HG03469 (cell line): ENCODE measurements around the gene PEX26.
"Not testable (repeated sequence)": the region's sequence is repeated elsewhere in the genome, so short reads cannot be mapped to it uniquely, and the experiment has no call there.

ENCODE experiments used
- ATAC-seq: cut with Tn5 transposase; IDR thresholded peaks from one replicate; pipeline ENCODE4 v1.9.1; 2021; ENCODE audit warnings: mild to moderate bottlenecking, moderate library complexity, moderate number of reproducible peaks; ENCODE audit not compliant: unreplicated experiment

PEX26 gene

DNA sequence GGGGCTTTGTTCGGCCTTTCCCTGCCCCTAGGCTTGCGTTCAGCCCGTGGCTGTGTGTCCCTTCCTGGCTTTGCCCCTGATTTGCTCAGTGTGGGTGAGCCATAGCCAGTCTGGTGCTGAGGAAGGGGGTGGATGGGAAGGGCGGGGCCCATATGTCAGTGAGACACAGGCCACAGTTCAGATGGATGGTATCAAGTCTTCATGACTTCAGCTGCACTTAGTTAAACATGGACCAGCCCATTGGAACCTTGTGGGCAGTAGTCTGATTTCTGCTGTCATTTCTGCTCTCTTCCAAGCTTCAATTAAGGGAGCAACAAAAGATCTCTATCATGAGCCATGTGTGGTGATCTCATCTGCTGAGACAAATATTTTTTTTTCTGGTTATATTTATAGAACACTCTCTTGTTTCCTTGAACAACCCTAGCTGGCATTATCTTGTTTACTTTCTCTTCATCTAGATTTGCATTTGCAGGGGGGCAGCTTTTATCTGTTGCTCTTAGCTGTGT lies 21.6 kb upstream of the PEX26 start:
- peak; percentile 26 for ATAC-seq

DNA sequence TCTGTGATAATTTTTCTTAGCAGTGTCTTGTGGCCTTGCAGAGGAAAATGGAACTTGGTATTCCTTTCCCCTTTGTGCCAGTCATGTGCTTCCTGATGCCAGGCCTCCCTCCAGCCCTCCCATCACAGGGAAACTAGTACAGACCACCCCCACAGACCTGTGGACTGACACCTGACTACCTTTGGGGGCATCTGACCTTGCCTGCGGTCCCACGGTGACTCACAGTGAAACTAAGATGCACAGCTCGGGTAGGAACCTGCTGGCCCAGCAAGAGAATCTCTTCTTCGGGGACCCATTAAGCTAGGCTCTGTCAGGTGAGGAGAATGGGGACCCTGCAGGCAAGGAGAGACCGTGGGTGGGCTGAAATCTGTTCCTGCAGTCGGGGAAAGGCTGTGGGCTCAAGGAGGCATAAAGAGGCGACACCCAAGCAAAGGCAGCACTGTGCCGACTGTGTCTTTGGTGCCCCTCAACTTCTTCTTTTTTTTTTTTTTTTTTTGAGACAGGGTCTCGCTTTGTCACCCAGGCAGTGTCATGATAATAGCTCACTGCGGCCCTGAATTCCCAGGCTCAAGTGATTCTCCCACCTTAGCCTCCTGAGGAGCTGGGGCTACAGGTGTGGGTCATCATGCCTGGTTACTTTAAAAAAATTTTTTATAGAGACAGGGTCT lies 20.8 kb upstream of the PEX26 start:
- peak; percentile 47 for ATAC-seq

DNA sequence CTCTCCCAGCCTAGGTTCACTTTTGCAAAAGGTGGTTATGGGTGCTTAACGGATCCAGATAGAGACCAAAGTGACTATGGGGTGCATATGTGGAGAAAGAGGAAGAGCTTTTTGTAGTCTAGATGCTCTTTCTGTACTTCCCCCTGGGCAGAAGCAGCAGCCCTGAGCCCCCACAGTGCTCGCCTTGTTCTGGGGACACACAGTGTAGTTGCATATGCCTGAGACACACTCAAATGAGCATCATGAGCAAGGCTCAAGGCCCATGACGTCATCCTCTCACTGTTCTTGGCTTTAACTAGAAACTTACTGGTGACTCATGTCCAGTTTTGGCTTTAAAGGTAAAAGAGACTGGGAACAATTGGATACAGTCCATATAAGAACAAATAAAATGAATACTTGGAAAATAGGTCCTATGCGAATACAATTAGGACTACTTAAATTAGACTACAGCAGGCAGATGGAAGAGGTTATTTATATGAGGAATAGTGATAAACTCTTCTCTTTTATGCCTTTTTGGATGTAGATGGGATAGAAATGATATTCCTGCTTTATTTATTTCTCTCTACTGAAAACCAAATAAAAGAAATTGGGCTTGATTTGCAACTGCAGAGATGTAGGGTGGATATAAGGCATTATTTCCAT lies 20.1 kb upstream of the PEX26 start:
- ATAC-seq: no peak

DNA sequence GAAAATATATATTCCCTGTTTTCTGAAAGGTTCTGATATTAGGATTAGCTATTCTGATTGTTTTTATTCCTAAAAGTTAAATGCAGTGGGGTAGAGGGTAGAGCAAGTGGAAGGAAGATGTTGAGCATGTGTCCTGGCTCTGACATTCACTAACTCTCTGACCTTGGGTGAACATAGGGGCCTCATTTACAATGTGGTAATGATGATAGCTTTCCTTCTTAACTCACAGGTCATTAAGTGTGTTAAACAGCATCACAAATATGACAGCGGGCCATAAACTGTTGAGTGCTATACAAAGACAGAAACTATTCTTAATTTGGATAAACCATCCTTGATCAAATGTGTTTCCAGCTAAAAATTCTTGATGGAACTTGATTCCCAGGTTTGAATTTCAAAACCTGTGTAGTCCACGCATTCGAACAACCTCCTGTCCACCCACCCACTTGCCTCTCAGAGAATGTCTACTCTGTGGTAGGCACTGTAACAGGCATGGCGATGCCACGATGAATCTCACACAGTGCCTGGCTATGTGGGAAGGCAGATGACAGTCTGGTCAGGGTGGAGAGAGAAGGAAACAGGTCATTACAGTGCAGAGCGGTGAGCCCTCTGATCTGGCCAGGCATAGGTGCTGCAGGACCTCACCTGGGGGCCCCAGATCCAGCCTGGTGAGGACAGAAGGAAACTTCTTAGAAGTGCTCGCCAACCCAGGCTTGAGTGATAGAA lies 19.3 kb upstream of the PEX26 start:
- ATAC-seq: no peak

DNA sequence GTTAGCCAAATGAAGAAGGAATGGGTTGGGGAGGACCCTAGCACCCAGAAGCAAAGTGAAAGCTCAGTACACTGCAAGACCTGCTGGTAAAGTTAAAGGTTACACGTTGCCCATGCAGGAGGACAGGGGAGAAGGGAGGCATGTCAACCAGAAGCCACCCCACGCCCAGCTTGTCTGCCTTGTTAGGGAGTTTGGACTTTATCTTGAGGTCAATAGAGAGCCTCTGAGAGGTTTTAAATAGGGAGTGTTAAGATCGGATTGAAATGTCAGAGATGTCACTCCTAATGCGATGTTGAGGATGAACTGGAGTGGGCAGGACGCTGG lies 18.7 kb upstream of the PEX26 start:
- ATAC-seq: no peak

DNA sequence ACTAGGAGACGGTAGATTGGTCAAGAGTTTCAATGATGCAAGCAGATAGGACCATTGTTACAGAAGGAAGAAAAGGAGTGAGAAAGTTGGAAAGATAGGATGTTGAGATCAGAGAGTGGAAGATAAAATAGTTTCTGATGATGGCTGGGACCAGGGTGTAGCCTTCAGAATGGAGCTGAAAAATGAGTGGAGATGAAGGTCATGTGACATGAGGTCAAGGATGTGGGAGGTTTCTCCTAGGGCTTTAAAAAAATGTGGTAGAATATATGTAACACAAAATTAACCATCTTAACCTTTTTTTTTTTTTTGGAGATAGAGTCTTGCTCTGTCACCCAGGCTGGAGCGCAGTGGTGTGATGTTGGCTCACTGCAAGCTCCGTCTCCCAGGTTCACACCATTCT lies 18.3 kb upstream of the PEX26 start:
- ATAC-seq: no peak

DNA sequence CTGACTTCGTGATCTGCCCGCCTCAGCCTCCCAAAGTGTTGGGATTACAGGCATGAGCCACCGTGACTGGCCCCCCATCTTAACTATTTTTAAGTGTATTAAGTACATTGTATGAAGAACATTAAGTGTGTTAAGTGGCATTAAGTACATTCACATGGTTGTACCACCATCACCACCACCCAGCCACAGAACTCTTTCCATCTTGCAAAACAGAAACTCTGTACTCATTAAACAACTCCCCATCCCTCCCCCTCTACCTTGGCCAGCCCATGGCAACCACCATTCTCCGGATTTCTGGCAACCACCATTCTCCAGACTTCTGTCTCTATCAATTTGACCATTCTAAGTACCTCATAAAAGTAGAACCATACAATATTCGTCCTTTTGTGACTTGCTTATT lies 17.8 kb upstream of the PEX26 start:
- no peak for ATAC-seq

DNA sequence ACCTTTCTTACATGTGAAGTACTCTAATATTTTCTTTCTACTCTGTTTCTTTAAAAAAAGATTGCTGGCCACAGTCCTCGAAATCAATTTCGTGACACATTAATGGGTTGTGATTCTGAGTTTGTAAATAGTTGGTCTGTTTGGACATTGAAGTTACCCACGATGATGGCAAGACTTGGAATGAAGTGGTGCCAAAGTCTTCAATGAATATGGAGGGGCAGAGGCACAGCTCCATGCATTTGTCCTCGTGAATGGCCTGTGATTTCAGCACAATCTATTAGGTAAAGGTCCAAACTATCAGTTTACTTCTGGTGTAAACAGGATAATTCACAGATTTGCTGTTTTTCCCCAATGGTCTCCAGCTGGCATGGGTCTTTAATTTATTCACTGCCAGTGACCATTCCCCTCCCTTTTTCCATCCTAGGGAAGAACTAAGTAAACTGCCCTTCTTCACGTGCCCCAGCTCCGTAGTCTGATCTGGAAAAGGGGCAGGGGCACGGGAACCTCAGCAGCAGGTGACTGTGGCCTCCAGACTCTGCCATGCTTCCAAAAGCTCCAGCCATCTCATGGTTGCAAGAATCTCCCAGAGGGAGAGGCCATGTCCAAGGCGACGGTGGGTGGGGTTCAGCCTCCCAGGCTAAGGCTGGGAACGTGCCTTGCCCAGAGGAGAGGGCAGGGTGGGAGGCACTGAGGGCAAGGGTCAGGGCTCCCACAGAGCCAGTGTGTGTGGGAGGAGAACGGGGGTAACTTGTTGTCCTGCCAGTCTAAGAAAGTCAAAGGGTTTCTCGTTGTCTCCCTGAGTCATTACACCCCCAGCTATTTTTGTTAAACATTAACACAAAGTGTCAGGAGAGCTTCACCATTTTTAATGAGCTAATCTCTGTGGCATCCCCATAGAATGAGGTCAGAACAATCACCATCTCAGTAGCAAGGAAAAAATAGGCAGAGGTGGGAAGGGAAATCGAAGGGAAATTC lies 16.9 kb upstream of the PEX26 start:
- no peak for ATAC-seq

DNA sequence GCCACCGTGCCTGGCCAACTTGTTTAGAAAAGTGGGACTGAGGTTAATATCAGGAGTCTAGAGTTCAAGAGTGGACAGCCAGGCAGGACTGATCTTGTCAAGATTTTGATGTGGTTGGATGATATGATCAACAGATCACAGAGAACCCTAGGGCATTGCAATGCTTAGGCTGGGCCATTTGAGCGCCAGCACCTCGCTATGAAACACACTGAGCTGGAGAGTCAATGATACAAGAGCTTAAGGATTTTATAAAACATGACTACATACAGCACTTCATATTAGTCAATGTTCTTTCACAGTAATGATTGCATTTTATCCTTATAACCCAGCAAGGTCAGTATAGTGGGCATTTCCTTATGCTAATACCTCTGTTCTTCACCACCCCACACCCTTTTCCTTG lies 15.4 kb upstream of the PEX26 start:
- ATAC-seq: no peak

DNA sequence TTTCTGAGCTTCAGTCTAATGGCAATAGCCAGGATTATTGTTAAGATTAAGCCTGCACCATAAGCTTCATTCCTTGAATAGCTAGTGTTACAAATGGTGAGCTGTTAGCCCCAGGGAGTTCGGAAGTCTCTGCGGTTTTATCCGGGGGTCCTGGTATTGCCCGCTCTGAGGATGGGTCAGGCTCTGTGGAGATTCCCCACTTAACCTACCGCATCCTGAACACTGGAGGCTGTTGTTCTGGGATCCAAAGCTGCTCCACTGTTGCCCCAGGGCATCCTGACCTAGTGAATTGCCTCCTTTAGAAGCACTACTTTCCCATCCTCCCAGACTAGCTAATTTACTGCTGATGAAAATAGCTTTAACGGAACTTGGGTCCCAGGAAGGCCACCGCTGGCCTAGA lies 14.5 kb upstream of the PEX26 start:
- ATAC-seq: no peak

DNA sequence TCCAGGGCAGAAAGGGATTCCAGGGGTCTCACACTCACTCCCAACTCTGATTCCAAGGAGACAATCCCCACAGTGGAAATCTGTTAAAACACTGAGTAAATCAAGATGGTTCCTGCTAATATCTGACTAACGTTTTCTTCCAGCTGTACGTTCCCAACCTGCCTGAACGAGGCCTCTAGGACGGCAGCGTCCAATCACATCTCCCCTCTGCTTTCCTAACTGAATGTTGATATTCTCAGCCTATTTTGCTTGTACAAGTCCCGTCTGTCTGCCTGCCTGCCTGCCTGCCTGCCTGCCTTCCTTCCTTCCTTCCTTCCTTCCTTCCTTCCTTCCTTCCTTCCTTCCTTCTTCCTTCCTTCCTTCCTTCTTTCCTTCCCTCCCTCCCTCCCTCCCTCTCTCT lies 14.1 kb upstream of the PEX26 start:
- ATAC-seq: not testable (repeated sequence)

DNA sequence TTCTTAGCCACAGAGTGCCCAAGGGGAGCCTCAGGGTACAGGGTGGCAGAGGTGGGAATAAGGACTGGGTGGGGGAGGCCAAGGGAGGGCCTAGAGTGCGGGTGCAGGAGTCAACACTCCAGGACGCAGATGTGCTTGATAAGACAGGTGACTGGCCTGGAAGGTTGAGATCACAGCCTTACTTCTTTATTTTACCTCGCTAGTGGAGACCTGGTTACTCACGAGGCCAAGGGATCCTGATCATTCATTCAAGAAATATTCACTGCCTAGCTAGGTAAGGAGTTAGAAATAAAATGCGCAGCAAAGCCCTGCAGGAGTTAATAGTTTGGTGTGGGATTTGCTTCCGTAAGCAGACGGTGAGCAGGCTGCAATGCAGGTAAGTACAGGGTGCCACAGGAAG lies 13.2 kb upstream of the PEX26 start:
- ATAC-seq: no peak

DNA sequence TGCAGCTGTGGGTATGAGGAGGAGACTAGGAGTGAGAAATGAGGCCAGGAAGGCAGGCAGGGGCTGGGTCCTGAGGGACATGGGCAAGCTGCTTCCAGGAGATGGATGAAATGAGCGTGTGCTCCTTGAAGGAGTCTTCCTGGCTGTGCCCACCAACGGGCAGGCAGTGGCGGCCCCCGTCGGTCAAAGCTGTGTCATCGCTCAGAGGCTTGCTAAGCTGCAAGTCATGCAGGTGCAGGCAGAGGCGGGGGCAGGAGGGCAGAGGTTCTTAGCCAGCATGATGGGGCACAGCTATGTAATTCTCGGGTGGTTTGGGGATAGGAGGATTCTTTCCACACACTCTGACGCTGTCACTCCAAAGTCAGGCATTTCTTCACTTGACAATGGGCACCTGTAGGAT lies 12.5 kb upstream of the PEX26 start:
- ATAC-seq: no peak

DNA sequence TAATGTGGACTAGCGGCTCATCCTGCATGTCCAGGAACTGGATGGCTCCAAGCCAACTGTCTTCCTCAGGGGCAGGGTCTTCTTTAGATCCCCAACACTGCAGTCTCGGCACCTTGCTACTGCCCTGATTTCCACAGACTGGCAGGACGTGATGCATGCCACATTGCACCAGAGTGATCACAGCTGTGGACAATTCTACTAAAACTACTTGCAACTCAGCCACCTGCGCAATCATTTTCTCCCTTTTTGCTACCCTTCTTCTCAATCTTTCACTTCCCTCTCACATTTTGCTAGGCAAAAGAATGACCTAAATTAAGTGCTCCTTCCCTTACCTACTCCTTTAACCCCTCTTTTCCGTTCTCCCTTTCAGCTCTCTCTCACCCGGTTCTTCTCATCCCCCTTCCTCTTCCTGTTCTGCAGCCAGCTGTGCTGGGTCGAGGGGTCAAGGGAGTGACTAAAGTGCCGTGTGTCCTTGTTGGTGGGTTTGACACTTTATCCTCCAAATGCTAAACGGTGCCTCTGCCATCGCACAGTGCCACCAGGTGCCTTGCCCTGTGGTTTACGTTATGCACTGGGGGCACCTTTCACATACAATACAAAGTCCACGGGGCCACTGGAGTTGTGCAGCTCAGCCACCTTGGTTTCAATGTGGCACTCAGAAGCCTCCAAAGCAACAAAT lies 11.5 kb upstream of the PEX26 start:
- ATAC-seq: no peak

DNA sequence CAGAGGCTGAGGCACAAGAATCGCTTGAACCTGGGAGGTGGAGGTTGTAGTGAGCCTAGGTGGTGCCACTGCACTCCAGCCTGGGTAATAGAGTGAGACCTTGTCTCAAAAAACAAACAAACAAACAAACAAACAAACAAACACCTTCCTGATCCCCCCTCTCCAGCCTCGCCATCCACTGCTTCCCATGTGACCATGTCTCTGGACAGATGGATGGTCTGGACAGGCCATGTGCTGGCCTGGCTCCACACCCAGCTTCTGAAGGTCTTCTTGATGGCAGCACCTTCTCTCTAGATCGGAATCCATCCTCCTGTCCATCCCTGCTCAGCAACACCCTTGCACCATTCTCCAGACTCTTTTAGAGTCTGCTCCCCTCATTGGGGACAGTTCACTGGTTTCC lies 10.7 kb upstream of the PEX26 start:
- no peak for ATAC-seq

DNA sequence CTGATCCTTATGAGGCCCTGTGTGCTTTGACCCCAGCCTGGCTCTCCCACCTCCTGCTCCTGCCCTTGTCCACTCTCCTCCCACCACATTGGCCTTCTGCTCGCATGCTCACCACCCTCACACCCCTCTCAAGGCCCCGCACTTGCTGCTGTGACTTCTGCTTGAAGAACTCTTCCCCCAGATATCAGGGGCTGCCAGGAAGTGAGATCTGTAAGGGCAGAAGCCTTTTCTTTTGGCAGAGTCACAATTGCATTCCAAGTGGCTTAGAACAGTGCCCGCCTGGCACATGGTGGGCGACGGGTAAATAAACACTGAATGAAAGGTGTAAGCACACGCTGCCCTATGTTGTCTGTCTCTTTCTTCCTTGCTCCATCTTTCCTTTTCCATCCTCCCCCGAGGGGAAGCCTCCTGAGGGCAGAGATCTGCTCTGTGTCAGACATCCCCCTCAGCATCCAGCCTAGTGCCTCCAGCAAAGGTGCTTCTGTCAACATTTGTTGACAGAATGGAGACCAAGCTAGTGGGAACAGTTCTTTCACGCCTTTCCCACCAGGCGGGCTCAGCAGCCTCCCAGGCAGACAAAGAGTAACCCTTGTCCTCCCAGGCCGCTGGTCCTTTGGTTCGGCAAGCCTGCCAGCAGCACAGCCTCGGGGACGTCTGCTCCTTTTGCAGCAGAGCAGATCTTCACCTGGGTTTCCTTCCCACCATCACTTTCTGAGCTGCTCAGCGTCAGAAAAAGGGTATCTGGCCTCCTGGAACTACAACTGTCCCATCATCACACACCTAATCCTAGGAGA lies 10.0 kb upstream of the PEX26 start:
- no peak for ATAC-seq

DNA sequence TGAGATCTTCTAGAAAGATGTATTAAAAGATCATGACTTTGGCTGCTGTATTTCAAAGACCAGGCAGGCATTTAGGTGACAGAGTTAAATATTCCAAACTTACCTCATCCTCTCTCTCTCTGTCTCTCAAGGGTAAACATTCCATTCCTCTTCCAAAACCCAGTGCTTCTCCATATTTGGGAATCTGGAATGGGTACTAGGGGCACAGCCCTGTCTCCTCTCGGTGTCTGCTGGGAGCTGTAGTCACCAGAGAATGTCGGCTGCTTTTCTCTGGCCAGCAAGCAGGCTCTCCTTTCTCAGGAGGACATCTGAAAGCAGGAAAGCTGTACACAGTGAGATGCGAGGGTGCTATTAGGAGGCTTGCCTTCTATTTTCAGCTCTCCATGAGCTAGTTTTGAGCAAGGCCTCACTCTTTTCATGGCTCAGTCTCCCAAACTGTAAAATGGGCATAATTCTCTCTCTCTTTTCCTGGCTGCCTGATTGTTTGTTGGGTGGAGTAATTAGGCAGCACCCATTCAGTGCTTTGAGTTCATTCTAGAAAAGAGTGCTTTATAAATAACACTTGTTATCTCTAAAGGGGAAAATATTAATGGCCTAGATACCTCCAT lies 9.3 kb upstream of the PEX26 start:
- no peak for ATAC-seq

DNA sequence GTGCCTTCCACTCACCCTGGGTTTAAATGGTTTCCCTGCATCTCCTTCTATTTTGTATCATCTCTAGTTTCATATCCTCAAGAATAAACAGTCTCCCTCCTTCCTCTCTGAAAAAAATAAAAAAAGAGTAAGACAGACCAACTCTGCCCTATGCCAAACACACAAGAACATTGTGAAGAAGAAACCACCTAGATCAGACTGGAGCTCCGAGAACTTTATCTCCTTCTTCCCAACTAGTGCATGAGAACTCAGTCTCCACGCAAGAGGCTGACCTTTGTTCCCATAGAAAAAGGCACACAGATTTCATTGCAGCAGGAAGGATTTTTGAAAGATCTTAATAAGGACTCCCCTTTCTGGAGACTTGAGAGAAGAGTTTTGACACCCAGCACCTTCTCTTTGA lies 8.7 kb upstream of the PEX26 start:
- no peak for ATAC-seq

DNA sequence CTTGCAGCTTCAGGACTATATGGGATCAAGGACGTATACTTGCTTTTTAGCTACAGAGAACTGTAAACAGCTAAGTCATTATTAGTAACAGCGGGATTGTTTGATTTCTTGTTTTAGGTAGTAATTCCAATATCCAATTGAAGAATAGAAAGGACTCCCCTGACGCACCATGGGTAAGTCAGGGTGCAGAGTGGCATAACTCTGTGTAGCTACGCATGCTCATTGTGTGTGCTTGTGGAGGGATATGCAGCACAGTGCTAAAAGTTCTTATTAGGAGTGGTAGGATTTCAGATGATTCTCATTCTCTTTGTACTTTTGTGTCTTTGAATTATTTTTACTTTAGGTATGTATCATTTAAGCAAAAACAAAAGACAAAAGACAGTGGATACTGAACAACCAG lies 7.7 kb upstream of the PEX26 start:
- ATAC-seq: no peak
